ENCODE data around the gene ANKDD1A. TPM values are rescaled to one million over a fixed set of nuclear protein-coding genes. Genes with fewer than 3 reads are reported as not detected.

Gene ANKDD1A
- total RNA-seq, 1 donor from 2014 or later = 3.0 TPM

DNA sequence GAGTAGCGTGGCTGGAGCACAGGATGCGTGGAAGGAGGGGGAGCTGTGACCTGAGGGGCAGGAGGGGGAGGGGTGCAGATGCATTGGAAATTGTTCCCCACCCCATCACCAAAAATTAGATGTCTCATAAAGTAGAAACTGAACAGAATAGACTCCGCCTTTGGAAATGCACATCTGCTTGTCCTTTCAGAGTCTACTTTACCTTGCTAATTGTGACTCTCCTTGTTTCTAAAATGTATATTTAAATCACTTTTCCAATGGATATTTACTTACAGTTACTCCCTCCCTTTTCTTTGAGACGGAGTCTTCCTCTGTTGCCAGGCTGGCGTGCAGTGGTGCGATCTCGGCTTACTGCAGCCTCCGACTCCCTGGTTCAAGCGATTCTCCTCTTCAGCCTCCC lies 47.4 kb downstream of the ANKDD1A start:
- TF ChIP-seq, protein P1, sequence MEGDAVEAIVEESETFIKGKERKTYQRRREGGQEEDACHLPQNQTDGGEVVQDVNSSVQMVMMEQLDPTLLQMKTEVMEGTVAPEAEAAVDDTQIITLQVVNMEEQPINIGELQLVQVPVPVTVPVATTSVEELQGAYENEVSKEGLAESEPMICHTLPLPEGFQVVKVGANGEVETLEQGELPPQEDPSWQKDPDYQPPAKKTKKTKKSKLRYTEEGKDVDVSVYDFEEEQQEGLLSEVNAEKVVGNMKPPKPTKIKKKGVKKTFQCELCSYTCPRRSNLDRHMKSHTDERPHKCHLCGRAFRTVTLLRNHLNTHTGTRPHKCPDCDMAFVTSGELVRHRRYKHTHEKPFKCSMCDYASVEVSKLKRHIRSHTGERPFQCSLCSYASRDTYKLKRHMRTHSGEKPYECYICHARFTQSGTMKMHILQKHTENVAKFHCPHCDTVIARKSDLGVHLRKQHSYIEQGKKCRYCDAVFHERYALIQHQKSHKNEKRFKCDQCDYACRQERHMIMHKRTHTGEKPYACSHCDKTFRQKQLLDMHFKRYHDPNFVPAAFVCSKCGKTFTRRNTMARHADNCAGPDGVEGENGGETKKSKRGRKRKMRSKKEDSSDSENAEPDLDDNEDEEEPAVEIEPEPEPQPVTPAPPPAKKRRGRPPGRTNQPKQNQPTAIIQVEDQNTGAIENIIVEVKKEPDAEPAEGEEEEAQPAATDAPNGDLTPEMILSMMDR (conservative IDR thresholded peaks at IDR 0.05; ENCODE audit: low read depth, low read length) = no peak
- no peak for DNase-seq (ENCODE audit: low read depth)
- H3K4me3 ChIP-seq (ENCODE audit: low read depth, low read length) = no peak overlapping the region

DNA sequence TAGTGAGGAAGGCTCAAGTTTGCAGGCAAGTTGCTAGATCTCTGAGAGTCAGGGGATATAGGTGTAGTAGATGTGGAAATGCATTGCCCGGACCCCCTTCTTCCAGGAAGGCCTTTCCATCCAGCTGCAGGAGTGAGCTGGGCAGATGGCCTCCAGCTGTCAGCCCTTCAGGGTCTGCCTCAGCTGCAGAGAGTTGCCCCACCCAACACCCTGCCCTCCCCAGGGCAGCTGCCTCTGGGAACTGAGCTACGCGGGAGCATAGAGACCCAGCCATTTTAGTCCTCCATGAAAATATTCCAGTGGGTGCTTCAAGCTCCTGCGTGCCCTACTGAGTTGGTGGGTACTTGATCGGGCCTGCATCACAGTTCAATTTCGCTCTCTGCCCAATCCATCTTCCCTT lies 48.5 kb downstream of the ANKDD1A start:
- DNase-seq (ENCODE audit: low read depth) = no peak
- H3K4me3 ChIP-seq (ENCODE audit: low read depth, low read length) = no peak overlapping the region
- TF ChIP-seq, protein P1 (conservative IDR thresholded peaks at IDR 0.05; ENCODE audit: low read depth, low read length) = no peak

DNA sequence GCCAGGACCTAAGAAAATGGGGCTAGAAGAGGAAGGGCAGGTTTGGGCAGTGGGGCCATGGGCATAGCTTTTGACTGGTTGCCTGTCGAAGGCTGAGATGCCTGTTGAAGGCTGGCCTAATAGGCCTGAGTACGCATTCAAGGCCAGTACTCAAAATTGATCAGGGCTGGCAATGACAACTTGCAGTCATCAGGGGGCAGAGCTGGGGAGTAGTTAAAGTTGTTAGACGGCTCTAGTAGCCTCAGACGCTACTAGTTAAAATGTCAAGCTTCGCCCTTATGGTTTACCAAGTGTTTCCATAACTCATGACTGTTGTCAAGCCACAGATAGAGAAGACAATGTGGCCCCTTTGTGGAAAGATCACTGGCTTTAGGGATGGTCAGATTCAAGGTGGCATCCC lies 49.3 kb downstream of the ANKDD1A start:
- DNase-seq (ENCODE audit: low read depth) = no peak
- TF ChIP-seq, protein P1 (conservative IDR thresholded peaks at IDR 0.05; ENCODE audit: low read depth, low read length) = no peak
- H3K4me3 ChIP-seq (ENCODE audit: low read depth, low read length) = no peak overlapping the region

DNA sequence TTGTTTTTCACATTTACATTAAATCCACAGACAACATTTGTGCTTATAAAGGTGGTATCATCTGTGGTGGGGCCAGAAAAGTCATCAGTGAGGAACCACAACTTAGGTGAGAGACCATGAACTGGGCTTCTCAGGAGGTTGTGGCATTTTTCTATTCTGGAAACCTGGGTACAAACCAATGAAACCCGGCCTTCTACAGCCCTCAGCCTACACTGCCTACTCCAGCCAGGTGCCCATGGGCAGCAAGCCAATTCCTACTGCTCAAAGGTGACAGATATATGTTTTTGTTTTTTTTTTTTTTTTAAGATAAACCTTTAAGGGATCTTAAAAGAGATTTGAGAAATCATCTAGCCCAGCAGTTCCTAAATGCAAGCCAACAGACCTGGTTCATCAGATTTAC lies 57.7 kb downstream of the ANKDD1A start:
- no peak overlapping the region for H3K4me3 ChIP-seq (ENCODE audit: low read depth, low read length)
- TF ChIP-seq, protein P1 (conservative IDR thresholded peaks at IDR 0.05; ENCODE audit: low read depth, low read length) = no peak
- DNase-seq (ENCODE audit: low read depth) = no peak

DNA sequence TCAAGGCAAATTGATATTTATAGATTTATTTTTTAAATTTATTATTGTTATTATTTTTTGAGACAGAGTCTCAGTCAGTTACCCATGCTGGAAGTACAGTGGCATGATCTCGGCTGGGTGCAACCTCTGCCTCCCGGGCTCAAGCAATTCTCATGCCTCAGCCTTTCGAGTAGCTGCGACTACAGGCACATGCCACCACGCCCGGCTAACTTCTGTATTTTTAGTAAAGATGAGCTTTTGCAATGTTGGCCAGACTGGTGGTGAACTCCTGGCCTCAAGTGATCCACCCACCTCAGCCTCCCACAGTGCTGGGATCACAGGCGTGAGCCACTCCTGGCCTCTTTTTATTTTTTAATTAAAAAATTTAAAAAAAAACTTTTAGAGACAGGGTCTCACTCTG lies 59.0 kb downstream of the ANKDD1A start:
- H3K4me3 ChIP-seq (ENCODE audit: low read depth, low read length) = no peak overlapping the region
- no peak for DNase-seq (ENCODE audit: low read depth)
- TF ChIP-seq, protein P1 (conservative IDR thresholded peaks at IDR 0.05; ENCODE audit: low read depth, low read length) = no peak

DNA sequence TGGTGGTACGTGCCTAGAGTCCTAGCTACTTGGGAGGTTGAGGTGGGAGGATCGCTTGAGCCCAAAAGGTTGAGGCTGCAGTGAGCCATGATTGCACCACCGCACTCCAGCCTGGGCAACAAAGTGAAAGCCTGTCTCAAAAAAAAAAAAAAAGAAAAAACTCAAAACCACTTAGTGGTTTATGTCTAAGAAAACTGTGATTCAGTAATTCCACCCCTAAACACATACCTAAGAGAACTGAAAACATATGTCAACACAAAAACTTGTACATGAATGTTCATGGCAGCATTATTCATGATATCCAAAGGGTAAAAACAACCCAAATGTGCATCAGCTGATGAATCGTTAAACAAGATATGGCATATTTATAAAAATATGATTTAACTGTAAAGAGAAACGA lies 63.7 kb downstream of the ANKDD1A start:
- no peak for DNase-seq (ENCODE audit: low read depth)
- no peak overlapping the region for H3K4me3 ChIP-seq (ENCODE audit: low read depth, low read length)
- TF ChIP-seq, protein P1 (conservative IDR thresholded peaks at IDR 0.05; ENCODE audit: low read depth, low read length) = no peak

DNA sequence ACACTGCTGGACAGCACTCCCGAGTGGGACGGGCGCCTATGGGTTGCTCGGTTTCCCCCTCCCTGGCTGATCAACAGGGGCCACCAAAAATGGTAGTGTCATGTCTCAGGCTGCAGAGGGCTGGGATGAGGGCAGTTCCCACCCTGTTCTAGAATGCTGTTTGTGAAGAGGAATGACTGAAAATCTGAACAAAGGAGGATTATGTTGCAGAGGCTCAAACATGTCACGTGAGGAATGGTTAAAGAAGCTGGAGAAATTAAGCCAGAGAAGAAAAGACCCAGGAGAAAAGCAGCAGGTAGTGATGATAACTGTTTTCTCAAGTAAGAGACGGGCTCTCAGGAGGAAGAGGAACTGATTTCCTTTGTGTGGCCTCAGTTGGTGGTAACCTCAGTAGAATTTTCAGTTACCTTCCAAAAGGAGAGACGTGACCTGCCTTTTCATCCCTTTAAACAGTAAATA lies 67.6 kb downstream of the ANKDD1A start:
- no peak for DNase-seq (ENCODE audit: low read depth)
- TF ChIP-seq, protein P1 (conservative IDR thresholded peaks at IDR 0.05; ENCODE audit: low read depth, low read length) = no peak

More for the DNA sequence above, 67.6 kb downstream of the ANKDD1A start:
- H3K4me3 ChIP-seq (ENCODE audit: low read depth, low read length) = no peak overlapping the region

Measured in epithelial cell of proximal tubule (primary cell).